ENCODE results near the gene PRKAG2. TPM values are rescaled to one million over a fixed set of nuclear protein-coding genes. Genes with fewer than 3 reads are reported as not detected.

The PRKAG2 gene
- total RNA-seq, 1 donor: 21.2 TPM

DNA sequence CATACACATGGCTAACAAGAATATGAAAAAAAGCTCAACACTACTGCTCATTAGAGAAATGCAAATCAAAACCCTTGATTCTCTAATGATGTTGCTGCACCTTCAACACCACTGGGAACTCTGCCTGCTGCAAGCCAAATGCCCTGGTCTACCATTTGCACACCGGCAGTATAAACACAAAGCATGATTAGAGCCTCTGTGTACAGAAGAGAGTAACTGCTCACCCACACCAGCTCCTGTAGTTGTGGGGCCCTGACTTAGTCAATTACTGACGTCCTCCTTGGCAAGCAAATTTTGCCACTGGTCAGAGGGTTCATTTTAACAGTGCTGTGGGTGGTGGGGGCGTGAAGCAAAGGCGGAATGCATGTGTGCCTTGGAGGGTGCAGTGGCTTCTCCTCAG lies 261.1 kb downstream of the PRKAG2 start:
- no peak overlapping the region for H3K4me3 ChIP-seq (ENCODE audit: low read depth, low read length)
- TF ChIP-seq, protein P1, sequence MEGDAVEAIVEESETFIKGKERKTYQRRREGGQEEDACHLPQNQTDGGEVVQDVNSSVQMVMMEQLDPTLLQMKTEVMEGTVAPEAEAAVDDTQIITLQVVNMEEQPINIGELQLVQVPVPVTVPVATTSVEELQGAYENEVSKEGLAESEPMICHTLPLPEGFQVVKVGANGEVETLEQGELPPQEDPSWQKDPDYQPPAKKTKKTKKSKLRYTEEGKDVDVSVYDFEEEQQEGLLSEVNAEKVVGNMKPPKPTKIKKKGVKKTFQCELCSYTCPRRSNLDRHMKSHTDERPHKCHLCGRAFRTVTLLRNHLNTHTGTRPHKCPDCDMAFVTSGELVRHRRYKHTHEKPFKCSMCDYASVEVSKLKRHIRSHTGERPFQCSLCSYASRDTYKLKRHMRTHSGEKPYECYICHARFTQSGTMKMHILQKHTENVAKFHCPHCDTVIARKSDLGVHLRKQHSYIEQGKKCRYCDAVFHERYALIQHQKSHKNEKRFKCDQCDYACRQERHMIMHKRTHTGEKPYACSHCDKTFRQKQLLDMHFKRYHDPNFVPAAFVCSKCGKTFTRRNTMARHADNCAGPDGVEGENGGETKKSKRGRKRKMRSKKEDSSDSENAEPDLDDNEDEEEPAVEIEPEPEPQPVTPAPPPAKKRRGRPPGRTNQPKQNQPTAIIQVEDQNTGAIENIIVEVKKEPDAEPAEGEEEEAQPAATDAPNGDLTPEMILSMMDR (IDR thresholded peaks at IDR 0.05; ENCODE audit: insufficient read depth, low read depth, low read length): no peak
- no peak for DNase-seq (ENCODE audit: low read depth)

DNA sequence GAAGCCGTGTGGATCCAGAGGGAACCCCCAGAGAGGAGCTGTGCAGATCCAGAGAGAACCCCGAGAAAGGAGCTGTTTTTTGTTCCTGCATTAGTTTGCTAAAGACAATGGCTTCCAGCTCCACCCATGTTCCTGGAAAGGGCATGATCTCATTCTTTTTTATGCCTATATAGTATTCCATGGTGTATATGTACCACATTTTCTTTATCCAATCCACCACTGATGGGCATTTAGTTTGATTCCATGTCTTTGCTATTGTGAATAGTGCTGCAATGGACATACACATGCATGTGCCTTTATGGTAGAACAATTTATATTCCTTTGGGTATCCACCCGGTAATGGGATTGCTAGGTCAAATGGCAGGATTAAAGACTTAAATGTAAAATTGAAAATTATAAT lies 261.9 kb downstream of the PRKAG2 start:
- TF ChIP-seq, protein P1 (IDR thresholded peaks at IDR 0.05; ENCODE audit: insufficient read depth, low read depth, low read length): no peak
- H3K4me3 ChIP-seq (ENCODE audit: low read depth, low read length): no peak overlapping the region
- DNase-seq (ENCODE audit: low read depth): no peak

DNA sequence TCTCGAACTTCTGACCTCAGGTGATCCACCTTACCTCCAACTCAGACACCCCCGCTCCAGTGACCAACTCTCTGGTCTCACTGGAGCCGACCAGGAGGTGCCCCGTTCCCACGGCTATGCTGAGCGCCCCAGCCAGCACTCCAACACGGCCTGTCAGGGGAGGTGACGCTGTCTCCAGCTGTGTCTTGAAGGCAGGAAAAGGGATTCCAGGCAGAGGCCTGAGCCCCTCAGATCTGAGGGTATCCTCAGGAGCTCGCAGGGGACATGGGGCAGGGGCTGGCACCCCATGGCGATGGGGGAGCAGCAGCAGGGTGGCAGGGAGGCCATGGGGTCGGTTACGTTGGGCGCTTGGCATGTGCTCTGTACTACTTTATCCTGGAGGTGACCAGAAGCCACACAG lies 262.9 kb downstream of the PRKAG2 start:
- no peak overlapping the region for H3K4me3 ChIP-seq (ENCODE audit: low read depth, low read length)
- no peak for DNase-seq (ENCODE audit: low read depth)
- TF ChIP-seq, protein P1 (IDR thresholded peaks at IDR 0.05; ENCODE audit: insufficient read depth, low read depth, low read length): no peak

DNA sequence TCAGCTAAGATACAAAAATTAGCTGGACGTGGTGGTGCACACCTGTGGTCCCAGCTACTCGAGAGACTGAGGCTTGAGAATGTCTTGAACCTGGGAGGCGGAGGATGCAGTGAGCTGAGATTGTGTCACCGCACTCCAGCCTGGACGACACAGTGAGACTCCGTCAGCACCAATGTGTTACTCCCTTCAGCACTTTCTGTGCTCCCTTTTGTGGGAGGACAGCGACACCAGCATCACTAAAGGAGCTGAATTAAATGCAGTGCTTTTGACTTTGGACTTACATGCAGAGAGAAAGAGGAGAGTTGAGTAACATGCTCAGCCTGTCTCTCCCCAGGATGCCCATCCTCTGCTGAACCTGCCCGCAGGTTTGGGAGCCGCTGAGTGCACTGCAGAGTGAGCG lies 265.0 kb downstream of the PRKAG2 start:
- TF ChIP-seq, protein P1 (IDR thresholded peaks at IDR 0.05; ENCODE audit: insufficient read depth, low read depth, low read length): no peak
- no peak overlapping the region for H3K4me3 ChIP-seq (ENCODE audit: low read depth, low read length)
- no peak for DNase-seq (ENCODE audit: low read depth)

DNA sequence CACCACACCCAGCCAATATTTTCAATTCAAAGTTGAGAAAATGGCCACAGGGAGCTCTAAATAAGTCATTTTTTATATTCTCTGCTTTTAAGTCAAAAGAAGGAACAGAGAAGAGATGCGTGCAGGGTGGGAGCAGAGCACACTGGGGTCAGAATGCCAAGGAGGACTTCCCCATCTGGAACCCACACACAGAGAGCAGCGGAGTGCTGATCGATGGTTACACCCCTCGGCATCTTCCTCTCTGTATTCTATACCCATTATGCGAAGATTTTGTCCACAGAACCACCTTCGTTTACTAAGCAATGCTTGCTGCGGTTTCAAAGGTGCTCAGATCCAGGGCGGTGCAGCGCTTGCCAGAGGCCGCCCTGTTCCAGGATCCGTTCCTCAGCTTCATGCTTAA lies 265.9 kb downstream of the PRKAG2 start:
- TF ChIP-seq, protein P1 (IDR thresholded peaks at IDR 0.05; ENCODE audit: insufficient read depth, low read depth, low read length): no peak
- H3K4me3 ChIP-seq (ENCODE audit: low read depth, low read length): no peak overlapping the region

DNA sequence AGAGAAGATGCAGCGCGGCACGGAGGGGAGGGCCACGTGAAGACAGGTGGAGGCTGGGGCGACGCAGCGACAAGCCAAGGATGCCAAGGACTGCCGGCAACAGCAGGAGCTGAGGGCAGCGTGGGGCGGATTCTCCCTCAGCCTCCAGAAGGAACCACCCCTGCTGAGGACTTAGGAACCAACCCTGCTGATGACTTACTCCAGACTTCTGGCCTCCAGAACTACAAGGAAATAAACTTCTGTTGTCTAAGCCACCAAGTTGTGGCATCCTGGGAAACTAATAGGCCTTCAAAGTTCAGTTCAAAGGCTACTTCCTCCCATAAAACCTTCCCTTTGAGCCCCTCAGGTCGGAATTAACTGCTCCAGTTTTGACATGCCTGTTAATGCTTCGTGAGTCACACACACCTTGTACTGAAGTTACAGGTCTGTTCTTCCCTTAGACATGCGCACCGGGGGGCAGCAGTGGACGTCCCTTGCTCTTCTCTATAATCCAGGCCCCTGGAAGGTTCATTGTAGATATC lies 268.8 kb downstream of the PRKAG2 start:
- no peak overlapping the region for H3K4me3 ChIP-seq (ENCODE audit: low read depth, low read length)
- TF ChIP-seq, protein P1 (IDR thresholded peaks at IDR 0.05; ENCODE audit: insufficient read depth, low read depth, low read length): no peak
- no peak for DNase-seq (ENCODE audit: low read depth)

More for the DNA sequence above, 265.9 kb downstream of the PRKAG2 start:
- DNase-seq (ENCODE audit: low read depth): no peak

DNA sequence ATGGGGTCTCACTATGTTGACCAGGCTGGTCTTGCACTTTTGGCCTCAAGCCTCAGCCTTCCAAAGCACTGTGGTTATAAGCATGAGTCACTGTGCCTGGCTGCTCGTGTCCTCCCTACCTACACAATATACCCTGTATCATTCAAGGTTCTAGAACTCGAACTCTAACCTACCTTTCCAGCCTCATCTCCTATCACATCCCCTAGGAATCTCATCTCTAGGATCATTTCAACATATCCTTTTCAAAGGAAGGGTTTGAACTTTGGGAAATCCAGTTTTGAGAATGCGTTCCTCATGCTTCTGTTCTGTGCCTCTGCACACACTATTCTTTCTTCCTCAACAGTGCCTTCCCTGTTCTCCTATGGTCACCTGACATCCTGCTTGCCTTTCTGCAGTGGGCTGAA lies 269.4 kb downstream of the PRKAG2 start:
- TF ChIP-seq, protein P1 (IDR thresholded peaks at IDR 0.05; ENCODE audit: insufficient read depth, low read depth, low read length): no peak
- DNase-seq (ENCODE audit: low read depth): peak; percentile 26
- no peak overlapping the region for H3K4me3 ChIP-seq (ENCODE audit: low read depth, low read length)

Data from fibroblast of villous mesenchyme (primary cell).